Measurements from ENCODE around the gene CYP3A7. TPM values are rescaled to one million over a fixed set of nuclear protein-coding genes. Genes with fewer than 3 reads are reported as not detected.
"Not testable (repeated sequence)": the region's sequence is repeated elsewhere in the genome, so short reads cannot be mapped to it uniquely, and the experiment has no call there.

Gene CYP3A7
- 10 to 100 TPM in 1 of 4 donors, 1 to 10 TPM in 1, under 1 TPM in 2; 0.29 to 23.5 (median 1.1) TPM for polyA plus RNA-seq (ENCODE audit: insufficient read length in 4 of 4)

GRCh38 chr7:99734987-99735386, at the start of gene CYP3A7:
CYP3A7 (minus strand) TSS chr7:99735196; CDS start chr7:99735093, 103 bp downstream.
- no peak for DNase-seq (ENCODE audit: low read depth in 4 of 4, low spot score in 2 of 4)

DNA sequence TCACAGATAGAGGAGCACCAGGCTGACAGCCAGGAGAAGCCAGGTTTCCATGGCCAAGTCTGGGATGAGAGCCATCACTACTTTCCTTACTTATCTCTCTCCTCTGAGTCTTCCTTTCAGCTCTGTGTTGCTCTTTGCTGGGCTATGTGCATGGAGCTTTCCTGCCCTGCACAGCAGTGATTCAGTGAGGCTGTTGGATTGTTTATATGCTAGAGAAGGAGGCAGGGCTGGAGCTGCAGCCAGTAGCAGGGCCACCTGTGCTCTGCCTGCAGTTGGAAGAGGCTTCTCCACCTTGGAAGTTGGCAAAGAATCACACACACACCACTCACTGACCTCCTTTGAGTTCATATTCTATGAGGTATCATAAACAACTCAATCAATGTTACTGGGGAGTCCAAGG, 49.0 kb upstream of the CYP3A7 start, which contains the start of gene CYP3A4:
CYP3A4 (minus strand) TSS at position 178 of the 400 bp plus-strand sequence; CDS start at position 75, 103 bp downstream.
- no peak for DNase-seq (ENCODE audit: low read depth in 4 of 4, low spot score in 2 of 4)

DNA sequence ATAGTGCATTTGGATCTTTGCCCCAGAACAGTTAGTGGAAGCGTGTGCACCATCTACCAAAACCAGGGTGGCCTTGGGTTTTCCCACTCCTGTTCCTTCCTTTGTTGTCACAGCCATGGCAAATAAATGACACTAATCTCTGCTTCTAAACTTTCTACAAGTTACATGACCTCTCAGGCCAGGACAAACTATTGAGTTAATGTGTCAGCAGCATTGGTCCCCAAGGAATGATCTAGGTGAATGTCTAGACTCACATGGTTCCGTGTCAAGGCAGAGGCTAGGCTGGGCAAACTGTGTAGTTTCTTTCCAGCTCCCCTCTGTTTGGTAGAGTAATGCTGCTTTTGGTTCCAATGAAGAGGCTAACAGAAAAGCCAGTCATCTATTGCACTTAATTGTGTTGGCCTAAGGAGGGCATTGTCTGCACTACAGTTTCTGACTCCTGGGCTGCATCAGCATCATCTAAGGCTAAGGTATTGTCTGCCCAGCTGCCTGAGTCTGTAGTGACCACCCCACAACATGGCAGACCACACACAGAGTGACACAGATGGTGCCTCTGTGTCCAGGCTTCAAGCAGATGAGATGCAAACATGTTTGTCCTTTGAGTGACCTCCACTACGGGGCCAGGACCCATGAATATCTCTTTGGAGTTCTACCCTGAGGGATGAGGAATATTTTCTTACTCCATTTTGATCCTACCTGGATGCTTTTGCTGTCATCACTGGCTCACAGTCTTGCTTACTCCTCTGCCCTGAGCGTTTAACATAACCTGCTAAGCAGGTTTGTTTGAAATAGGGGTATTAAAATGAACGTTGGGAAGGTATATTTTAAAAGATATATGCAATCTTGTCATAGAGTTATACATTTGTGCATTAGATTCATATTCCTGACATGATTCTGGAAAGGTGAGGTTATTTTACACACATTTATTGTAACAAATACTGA, 47.3 kb upstream of the CYP3A7 start:
- DNase-seq (ENCODE audit: low read depth in 4 of 4, low spot score in 2 of 4), result no peak

GRCh38 chr7:99780588-99780987, 45.6 kb upstream of the CYP3A7 start:
- DNase-seq (ENCODE audit: low read depth in 4 of 4, low spot score in 2 of 4), result no peak

DNA sequence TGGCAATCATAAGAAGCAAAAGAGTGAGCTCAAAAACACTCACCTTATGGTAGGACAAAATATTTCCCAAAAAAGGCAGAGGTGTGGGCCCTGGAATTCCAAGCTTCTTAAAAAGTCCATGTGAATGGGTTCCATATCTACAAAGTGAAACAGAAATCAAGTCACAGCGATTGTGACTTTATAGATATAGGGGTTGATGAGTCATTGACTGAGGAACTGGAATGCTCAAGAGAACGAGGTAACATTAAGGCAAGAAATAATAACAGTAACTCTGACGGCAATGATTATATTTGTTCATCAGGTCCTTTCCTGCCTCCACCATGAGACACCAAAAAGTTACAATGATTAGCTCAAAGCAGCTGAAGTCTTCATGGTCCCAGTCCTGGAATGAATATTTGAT, 45.0 kb upstream of the CYP3A7 start:
- no peak for DNase-seq (ENCODE audit: low read depth in 4 of 4, low spot score in 2 of 4)

DNA sequence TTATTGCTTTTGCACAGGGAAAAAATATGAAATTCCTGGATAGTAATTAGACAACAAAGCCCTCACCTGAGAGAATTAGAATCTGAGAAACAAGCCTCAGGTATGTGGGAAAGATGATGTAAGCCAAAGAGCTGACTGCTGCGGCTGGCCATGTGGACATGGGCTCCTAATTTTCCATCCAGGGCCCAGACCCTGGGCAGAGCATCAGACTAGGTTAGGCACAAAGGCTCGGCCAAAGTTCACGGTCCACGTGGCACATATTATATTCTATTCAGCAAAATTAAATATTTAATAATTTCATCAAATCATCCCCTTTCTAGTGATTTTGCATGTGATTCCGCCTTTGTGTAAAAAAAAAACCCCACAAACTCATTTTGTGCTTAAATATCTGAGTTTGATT, 43.9 kb upstream of the CYP3A7 start:
- DNase-seq (ENCODE audit: low read depth in 4 of 4, low spot score in 2 of 4), result no peak

GRCh38 chr7:99773395-99773794, 38.4 kb upstream of the CYP3A7 start:
- not testable (repeated sequence) for DNase-seq (ENCODE audit: low read depth in 4 of 4, low spot score in 2 of 4)

DNA sequence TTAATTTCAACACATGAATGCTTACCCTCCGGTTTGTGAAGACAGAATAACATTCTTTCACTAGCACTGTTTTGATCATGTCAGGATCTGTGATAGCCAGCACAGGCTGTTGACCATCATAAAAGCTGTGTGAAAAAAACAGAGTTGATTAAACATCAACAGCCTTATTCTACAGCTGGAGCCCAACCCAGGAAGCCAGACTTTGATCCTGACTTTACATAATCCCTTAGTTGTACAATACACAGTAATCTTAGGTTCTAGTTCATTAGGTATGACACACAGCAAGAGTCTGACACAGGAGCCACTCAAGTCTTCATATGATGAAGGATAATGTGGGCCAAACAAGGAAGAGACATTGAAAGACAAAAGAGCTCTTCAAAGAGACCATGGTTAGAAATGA, 37.6 kb upstream of the CYP3A7 start:
- DNase-seq (ENCODE audit: low read depth in 4 of 4, low spot score in 2 of 4), result no peak

DNA sequence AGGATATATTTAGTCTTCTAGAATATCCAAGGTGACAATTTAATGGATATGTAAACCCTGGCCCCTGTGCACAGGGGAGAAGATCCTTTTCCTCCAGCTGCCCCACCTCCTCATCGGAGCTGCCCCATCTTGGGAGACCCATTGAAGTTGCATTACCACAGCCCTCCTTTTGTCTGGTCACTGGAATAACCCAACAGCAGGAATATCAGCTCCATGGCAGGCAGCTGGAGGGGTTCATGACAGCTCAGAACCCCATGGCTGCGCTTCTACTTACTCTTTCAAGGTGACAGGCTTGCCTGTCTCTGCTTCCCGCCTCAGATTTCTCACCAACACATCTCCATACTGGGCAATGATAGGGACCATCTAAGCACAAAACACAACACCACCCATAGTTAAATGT, 34.5 kb upstream of the CYP3A7 start:
- DNase-seq (ENCODE audit: low read depth in 4 of 4, low spot score in 2 of 4), result not testable (repeated sequence)

- DNase-seq (ENCODE audit: low read depth in 4 of 4, low spot score in 2 of 4), result no peak
Observed at GRCh38 chr7:99768471-99768870, 33.5 kb upstream of the CYP3A7 start.

DNA sequence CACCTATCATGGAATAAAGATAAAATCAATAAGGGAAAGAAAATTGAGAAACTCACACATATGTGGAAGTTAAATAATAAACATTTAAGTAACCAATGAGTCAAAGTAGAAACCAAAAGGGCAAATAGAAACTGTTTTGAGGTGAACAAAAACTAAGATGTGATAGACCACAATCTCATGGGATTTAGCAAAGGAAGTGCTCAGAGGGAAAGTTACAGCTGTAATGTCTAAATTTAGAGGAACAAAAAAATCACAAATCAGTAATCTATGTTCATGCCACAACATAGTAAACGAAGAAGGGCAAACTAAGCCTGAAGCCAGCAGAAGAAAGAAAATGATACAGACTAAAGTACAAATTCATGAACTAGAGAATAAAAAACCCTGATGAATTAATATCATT, 32.7 kb upstream of the CYP3A7 start:
- DNase-seq (ENCODE audit: low read depth in 4 of 4, low spot score in 2 of 4), result no peak

GRCh38 chr7:99766484-99767099, 31.6 kb upstream of the CYP3A7 start:
- no peak for DNase-seq (ENCODE audit: low read depth in 4 of 4, low spot score in 2 of 4)

- DNase-seq (ENCODE audit: low read depth in 4 of 4, low spot score in 2 of 4), result no peak
Observed at GRCh38 chr7:99764478-99764877, 29.5 kb upstream of the CYP3A7 start.

DNA sequence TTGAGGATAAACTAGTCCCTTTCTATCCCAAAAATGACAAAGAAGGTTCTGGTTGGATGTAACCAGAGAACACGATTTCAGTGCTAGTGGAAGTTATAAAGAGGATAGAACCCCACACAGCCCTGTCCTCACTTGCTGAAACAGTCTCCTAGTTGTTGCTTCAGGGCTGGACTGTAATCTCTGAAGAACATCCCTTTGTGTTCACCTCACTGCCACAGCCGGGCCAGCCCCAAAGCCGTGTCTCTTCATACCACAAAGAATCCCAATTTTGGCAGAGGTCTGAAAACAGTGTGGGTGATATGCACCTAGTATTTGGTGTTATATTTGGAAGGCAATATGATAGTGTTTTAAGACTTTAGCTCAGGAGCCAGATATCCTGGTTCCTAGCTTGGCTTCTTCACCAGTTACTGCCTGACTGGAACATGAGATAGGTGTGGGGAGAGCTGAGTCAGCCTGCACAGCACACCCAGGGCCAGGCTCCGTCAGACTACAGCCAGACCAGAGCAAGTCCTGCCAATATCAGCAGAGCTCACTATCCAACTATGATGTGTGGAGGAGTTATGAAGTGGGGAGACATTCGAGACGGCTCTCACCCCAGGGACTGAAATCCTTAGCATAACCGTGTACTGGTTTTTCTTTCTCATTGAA, 27.8 kb upstream of the CYP3A7 start:
- DNase-seq (ENCODE audit: low read depth in 4 of 4, low spot score in 2 of 4), result no peak

DNA sequence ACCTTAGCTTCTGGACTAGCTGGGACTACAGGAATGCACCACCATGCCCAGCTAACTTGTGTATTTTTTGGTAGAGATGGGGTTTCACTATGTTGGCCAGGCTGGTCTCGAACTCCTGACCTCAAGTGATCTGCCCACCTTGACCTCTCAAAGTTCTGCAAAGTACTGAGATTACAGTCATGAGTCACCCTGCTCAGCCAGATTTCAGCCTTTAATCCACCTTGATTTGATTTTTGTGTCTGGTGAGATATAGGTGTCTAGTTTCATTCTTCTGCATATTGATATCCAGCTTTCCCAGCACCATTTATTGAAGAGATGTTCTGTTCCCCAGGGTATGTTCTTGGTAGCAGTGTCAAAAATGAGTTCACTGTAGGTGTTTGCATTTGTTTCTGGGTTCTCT, 20.1 kb upstream of the CYP3A7 start:
- DNase-seq (ENCODE audit: low read depth in 4 of 4, low spot score in 2 of 4), result no peak

- DNase-seq (ENCODE audit: low read depth in 4 of 4, low spot score in 2 of 4), result no peak
Observed at GRCh38 chr7:99752356-99752755, 17.4 kb upstream of the CYP3A7 start.

DNA sequence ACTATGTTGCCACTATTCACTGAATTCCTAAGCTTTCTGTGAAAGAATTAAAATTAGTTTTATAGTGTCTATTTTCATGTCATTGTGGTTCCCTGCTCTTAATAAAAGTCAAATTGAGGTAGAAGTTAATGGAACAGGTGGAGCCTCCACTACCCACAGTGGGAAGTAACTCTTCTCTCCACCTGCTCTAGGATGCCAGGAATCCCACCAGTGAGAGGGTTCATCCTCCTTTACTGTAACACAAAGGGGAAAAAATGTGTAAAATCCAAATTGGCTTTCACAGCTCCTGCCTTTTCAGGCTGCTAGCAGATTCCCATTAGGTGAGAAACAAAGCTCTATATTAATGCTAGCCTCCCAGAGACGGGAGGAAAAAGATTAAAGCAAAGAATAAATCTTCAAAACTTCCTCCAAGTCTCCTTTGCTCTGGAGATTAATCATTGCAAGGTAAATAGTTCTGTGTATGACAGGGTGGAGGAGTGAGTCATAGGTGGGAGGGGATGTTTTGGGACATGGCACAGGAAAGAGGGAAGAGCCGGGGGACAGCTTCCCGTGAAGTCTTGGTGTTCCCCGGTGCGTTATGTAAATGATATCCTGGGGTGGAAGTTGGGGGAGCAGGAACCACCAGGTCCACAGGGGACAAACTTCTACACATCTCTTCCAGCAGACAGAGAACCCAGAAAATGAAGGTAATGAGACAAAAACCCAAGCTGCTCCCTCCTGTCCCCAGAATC, 16.5 kb upstream of the CYP3A7 start:
- DNase-seq (ENCODE audit: low read depth in 4 of 4, low spot score in 2 of 4), result not testable (repeated sequence)

DNA sequence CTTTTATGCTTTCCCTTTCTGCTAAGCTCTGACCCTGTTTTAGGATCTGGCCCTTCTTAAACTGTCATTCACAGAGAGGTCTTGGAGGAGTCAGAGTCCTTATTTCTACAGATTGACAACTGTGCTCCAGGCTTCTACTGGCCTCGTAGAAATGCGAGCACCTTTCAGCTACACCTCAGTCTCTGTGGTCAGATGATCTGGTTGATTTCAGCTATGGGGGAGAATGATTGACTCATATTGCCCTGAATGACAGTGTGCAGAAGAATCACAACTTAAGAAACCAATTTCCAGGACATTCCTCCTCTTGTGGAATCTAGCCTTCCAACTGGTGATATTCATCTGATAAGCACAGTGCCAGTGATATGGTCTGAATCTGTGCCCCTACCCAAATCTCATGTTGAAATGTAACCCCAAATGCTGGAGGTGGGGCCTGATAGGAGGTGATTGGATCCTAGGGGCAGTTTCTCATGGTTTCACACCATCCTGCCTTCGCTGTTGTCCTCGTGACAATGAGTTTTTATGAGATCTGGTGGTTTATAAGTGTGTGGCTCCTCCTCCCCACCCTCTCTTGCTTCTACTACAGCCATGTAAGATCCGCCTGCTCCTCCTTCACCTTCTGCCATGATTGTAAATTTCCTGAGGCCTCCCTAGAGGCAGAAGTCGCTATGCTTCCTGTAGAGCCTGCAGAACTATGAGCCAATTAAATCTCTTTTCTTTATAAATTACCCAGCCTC, 14.0 kb upstream of the CYP3A7 start:
- no peak for DNase-seq (ENCODE audit: low read depth in 4 of 4, low spot score in 2 of 4)

DNA sequence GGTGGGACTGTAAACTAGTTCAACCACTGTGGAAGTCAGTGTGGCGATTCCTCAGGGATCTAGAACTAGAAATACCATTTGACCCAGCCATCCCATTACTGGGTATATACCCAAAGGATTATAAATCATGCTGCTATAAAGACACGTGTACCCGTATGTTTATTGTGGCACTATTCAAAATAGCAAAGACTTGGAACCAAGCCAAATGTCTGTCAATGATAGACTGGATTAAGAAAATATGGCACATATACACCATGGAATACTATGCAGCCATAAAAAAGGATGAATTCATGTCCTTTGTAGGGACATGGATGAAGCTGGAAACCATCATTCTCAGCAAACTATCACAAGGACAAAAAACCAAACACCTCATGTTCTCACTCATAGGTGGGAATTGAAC, 11.9 kb upstream of the CYP3A7 start:
- not testable (repeated sequence) for DNase-seq (ENCODE audit: low read depth in 4 of 4, low spot score in 2 of 4)

- DNase-seq (ENCODE audit: low read depth in 4 of 4, low spot score in 2 of 4), result not testable (repeated sequence)
Observed at GRCh38 chr7:99745395-99745794, 10.4 kb upstream of the CYP3A7 start.
